Astrocyte (in vitro differentiated cells and primary cell): ENCODE measurements around the gene ROR2. TPM values are rescaled to one million over a fixed set of nuclear protein-coding genes. Genes with fewer than 3 reads are reported as not detected.

Experiments
- DNase-seq: peaks from one replicate; pipeline ENCODE4 v3.0.0-alpha.2; 2010; ENCODE audit warnings: low read depth
- FAIRE-seq: peaks from 2 replicates; lab custom pipeline; 2011; peaks lifted over from hg19 to GRCh38; lab: Jason Lieb, UNC
- H2AFZ ChIP-seq: 2 replicates; pipeline ENCODE4 v1.6.0; 2012; ENCODE audit warnings: low read depth, low read length, inconsistent platforms
- H3K27ac ChIP-seq: 2 replicates; pipeline ENCODE4 v1.5.1; 2011; ENCODE audit warnings: low read depth, low read length, inconsistent platforms
- H3K27me3 ChIP-seq: 2 replicates; pipeline ENCODE4 v1.6.0; 2011; ENCODE audit warnings: low read length, inconsistent platforms; ENCODE audit not compliant: insufficient read depth
- H3K36me3 ChIP-seq: 2 replicates; pipeline ENCODE4 v1.5.1; 2011; ENCODE audit warnings: low read length, inconsistent platforms; ENCODE audit not compliant: insufficient read depth
- H3K4me1 ChIP-seq: 2 replicates; pipeline ENCODE4 v1.5.1; 2011; ENCODE audit warnings: low read length, inconsistent platforms; ENCODE audit not compliant: insufficient read depth
- H3K4me2 ChIP-seq: 2 replicates; pipeline ENCODE4 v1.6.0; 2012; ENCODE audit warnings: low read length, inconsistent platforms
- H3K4me3 ChIP-seq: 2 replicates; pipeline ENCODE4 v1.5.1; 2011; ENCODE audit warnings: low read depth, mild to moderate bottlenecking, low read length, inconsistent platforms; ENCODE audit not compliant: insufficient read depth
- H3K79me2 ChIP-seq: 2 replicates; pipeline ENCODE4 v1.6.0; 2012; ENCODE audit warnings: mild to moderate bottlenecking, low read length, inconsistent platforms; ENCODE audit not compliant: insufficient read depth
- H3K9ac ChIP-seq: 2 replicates; pipeline ENCODE4 v1.6.0; 2012; ENCODE audit warnings: mild to moderate bottlenecking, low read length, inconsistent platforms
- H3K9me3 ChIP-seq: 2 replicates; pipeline ENCODE4 v1.5.1; 2012; ENCODE audit warnings: low read depth, mild to moderate bottlenecking, low read length, inconsistent platforms; ENCODE audit not compliant: insufficient read depth
- H4K20me1 ChIP-seq: 2 replicates; pipeline ENCODE4 v1.6.0; 2012; ENCODE audit warnings: low read length, inconsistent platforms; ENCODE audit not compliant: insufficient read depth
- H3K27ac Mint-ChIP-seq: one replicate; pipeline ENCODE4 v1.8.0; 2021; ENCODE audit warnings: mild to moderate bottlenecking, mixed read lengths; ENCODE audit not compliant: unreplicated experiment
- H3K27me3 Mint-ChIP-seq: one replicate; pipeline ENCODE4 v1.8.0; 2021; ENCODE audit warnings: low read depth, mixed read lengths; ENCODE audit not compliant: unreplicated experiment
- H3K36me3 Mint-ChIP-seq: one replicate; pipeline ENCODE4 v1.8.0; 2021; ENCODE audit warnings: low read depth, mixed read lengths; ENCODE audit not compliant: unreplicated experiment
- H3K4me1 Mint-ChIP-seq: one replicate; pipeline ENCODE4 v1.8.0; 2021; ENCODE audit warnings: low read depth, mixed read lengths; ENCODE audit not compliant: unreplicated experiment
- H3K4me3 Mint-ChIP-seq: one replicate; pipeline ENCODE4 v1.8.0; 2021; ENCODE audit warnings: mild to moderate bottlenecking, moderate library complexity, mixed read lengths; ENCODE audit not compliant: unreplicated experiment
- H3K9me3 Mint-ChIP-seq: one replicate; pipeline ENCODE4 v1.8.0; 2021; ENCODE audit warnings: mild to moderate bottlenecking, mixed read lengths; ENCODE audit not compliant: unreplicated experiment
- CTCF ChIP-seq: IDR thresholded peaks from 2 replicates; pipeline ENCODE4 v1.5.1; 2011; ENCODE audit warnings: low read depth, mild to moderate bottlenecking, inconsistent platforms, low read length, moderate library complexity; ENCODE audit not compliant: insufficient read depth
- EZH2 ChIP-seq: IDR thresholded peaks from 2 replicates; pipeline ENCODE4 v1.6.1; 2012; ENCODE audit warnings: mild to moderate bottlenecking, low read length, inconsistent platforms; ENCODE audit not compliant: insufficient read depth
- total RNA-seq: library from RNA; stranded (reverse); gene quantifications from 2 replicates; pipeline ENCODE4 v1.2.1, GENCODE V29; 2021

The ROR2 gene
- total RNA-seq, 1 donor from 2014 or later: 4.9 TPM

- no peaks in the 10 kb centered on the region for H3K27me3 Mint-ChIP-seq
- Histone ChIP-seq H3K36me3 (no peaks in the 10 kb centered on the region), H4K20me1 (no peaks in the 10 kb centered on the region), H3K27ac (no peak overlapping the region), H3K79me2 (no peaks in the 10 kb centered on the region), H3K9me3 (no peaks in the 10 kb centered on the region), H3K9ac (no peak overlapping the region), H3K27me3 (no peaks in the 10 kb centered on the region), H3K4me3 (no peak overlapping the region), H3K4me2 (no peak overlapping the region), H2AFZ (no peak overlapping the region), H3K4me1 (no peaks in the 10 kb centered on the region)
- TF ChIP-seq CTCF (no peak), EZH2 (no peak)
- no peaks in the 10 kb centered on the region for H3K4me1 Mint-ChIP-seq
- H3K27ac Mint-ChIP-seq: no peak overlapping the region
- DNase-seq: no peak
- FAIRE-seq: peak; percentile 69
- no peaks in the 10 kb centered on the region for H3K9me3 Mint-ChIP-seq
- no peak overlapping the region for H3K4me3 Mint-ChIP-seq
- H3K36me3 Mint-ChIP-seq: peaks cover 8% of the 10 kb centered on the region
Measured at GRCh38 chr9:91757782-91758181, 192.2 kb downstream of the ROR2 start.

- H3K4me1 Mint-ChIP-seq: peaks cover 10% of the 10 kb centered on the region
- TF ChIP-seq EZH2 (no peak), CTCF (no peak)
- no peak overlapping the region for H3K27ac Mint-ChIP-seq
- no peak overlapping the region for H3K4me3 Mint-ChIP-seq
- H2AFZ ChIP-seq: no peak overlapping the region
- H3K9ac ChIP-seq: no peak overlapping the region
- DNase-seq (no peak), FAIRE-seq (no peak)
- no peaks in the 10 kb centered on the region for H3K27me3 Mint-ChIP-seq
- no peaks in the 10 kb centered on the region for H3K27me3 ChIP-seq
- H3K9me3 ChIP-seq: no peaks in the 10 kb centered on the region
- no peak overlapping the region for H3K4me2 ChIP-seq
- H3K4me3 ChIP-seq: no peak overlapping the region
- H4K20me1 ChIP-seq: no peaks in the 10 kb centered on the region
- no peaks in the 10 kb centered on the region for H3K4me1 ChIP-seq
- no peak overlapping the region for H3K27ac ChIP-seq
- H3K79me2 ChIP-seq: no peaks in the 10 kb centered on the region
- peaks cover 5% of the 10 kb centered on the region for H3K36me3 Mint-ChIP-seq
- H3K9me3 Mint-ChIP-seq: no peaks in the 10 kb centered on the region
- H3K36me3 ChIP-seq: no peaks in the 10 kb centered on the region
Measured at GRCh38 chr9:91756510-91756780, 193.6 kb downstream of the ROR2 start.

- Histone ChIP-seq H3K36me3 (no peaks in the 10 kb centered on the region), H3K4me2 (no peak overlapping the region), H2AFZ (no peak overlapping the region), H3K27me3 (no peaks in the 10 kb centered on the region), H3K27ac (no peak overlapping the region), H3K9me3 (no peaks in the 10 kb centered on the region), H3K79me2 (no peaks in the 10 kb centered on the region), H3K4me3 (no peak overlapping the region), H3K4me1 (no peaks in the 10 kb centered on the region), H4K20me1 (no peaks in the 10 kb centered on the region), H3K9ac (no peak overlapping the region)
- Mint-ChIP-seq H3K36me3 (peaks cover 5% of the 10 kb centered on the region), H3K9me3 (no peaks in the 10 kb centered on the region), H3K4me1 (peaks cover 10% of the 10 kb centered on the region), H3K27ac (no peak overlapping the region), H3K4me3 (no peak overlapping the region), H3K27me3 (no peaks in the 10 kb centered on the region)
- TF ChIP-seq EZH2: no peak
- TF ChIP-seq CTCF: no peak
- no peak for DNase-seq
- FAIRE-seq: no peak
Measured at GRCh38 chr9:91755761-91756509, 194.1 kb downstream of the ROR2 start.
